Measurements from ENCODE around the gene SLC25A19.

DNA sequence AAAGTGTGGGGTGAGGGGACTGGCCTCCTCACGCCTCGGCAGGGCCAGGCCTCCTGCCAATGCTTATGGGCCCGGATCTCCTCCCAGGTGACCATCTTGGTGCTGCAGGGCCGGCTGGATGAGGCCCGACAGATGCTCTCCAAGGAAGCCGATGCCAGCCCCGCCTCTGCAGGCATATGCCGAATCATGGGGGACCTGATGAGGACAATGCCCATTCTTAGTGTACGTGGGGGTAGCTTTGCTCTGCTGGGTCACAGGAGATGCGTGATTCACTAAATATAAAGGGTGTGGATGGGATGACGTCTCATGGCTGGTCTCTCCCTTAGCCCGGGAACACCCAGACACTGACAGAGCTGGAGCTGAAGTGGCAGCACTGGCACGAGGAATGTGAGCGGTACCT is 64.2 kb downstream of the SLC25A19 start:
- TF ChIP-seq, protein P1, sequence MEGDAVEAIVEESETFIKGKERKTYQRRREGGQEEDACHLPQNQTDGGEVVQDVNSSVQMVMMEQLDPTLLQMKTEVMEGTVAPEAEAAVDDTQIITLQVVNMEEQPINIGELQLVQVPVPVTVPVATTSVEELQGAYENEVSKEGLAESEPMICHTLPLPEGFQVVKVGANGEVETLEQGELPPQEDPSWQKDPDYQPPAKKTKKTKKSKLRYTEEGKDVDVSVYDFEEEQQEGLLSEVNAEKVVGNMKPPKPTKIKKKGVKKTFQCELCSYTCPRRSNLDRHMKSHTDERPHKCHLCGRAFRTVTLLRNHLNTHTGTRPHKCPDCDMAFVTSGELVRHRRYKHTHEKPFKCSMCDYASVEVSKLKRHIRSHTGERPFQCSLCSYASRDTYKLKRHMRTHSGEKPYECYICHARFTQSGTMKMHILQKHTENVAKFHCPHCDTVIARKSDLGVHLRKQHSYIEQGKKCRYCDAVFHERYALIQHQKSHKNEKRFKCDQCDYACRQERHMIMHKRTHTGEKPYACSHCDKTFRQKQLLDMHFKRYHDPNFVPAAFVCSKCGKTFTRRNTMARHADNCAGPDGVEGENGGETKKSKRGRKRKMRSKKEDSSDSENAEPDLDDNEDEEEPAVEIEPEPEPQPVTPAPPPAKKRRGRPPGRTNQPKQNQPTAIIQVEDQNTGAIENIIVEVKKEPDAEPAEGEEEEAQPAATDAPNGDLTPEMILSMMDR (conservative IDR thresholded peaks at IDR 0.05 in 1 of 2, IDR thresholded peaks at IDR 0.05 in 1 of 2; ENCODE audit: extremely low read depth in 1 of 2, insufficient read depth in 1 of 2, low read depth in 1 of 2, low read length in 2 of 2), result no peak
- no peak for TF ChIP-seq EZH2 (IDR thresholded peaks at IDR 0.05; ENCODE audit: borderline replicate concordance, low read length)
